ENCODE results near the gene PSMD12. TPM values are rescaled to one million over a fixed set of nuclear protein-coding genes. Genes with fewer than 3 reads are reported as not detected.
"Not testable (repeated sequence)": the region's sequence is repeated elsewhere in the genome, so short reads cannot be mapped to it uniquely, and the experiment has no call there.

Gene PSMD12
- total RNA-seq, 2 donors from 2014 or later, result 20.0 to 31.1 TPM

GRCh38 chr17:67349420-67349819 lies 17.0 kb downstream of the PSMD12 start:
- Histone ChIP-seq H3K27ac (no peak overlapping the region), H3K4me1 (no peaks in the 10 kb centered on the region), H3K9me3 (no peaks in the 10 kb centered on the region), H3K27me3 (no peaks in the 10 kb centered on the region), H3K4me3 (no peak overlapping the region), H3K36me3 (peaks cover 84% of the 10 kb centered on the region)
- no peak for DNase-seq (ENCODE audit: low spot score)
- TF ChIP-seq CTCF (IDR thresholded peaks at IDR 0.05), result no peak

- Histone ChIP-seq H3K4me3 (no peak overlapping the region), H3K36me3 (peaks cover 84% of the 10 kb centered on the region), H3K9me3 (no peaks in the 10 kb centered on the region), H3K27ac (no peak overlapping the region), H3K27me3 (no peaks in the 10 kb centered on the region), H3K4me1 (no peaks in the 10 kb centered on the region)
- no peak for TF ChIP-seq CTCF (IDR thresholded peaks at IDR 0.05)
- DNase-seq (ENCODE audit: low spot score), result no peak
These were observed 18.6 kb downstream of the PSMD12 start for GRCh38 chr17:67347826-67348225.

GRCh38 chr17:67343237-67343636 lies 23.1 kb downstream of the PSMD12 start:
- Histone ChIP-seq H3K9me3 (no peaks in the 10 kb centered on the region), H3K36me3 (peaks cover 87% of the 10 kb centered on the region), H3K27ac (no peak overlapping the region), H3K4me1 (no peaks in the 10 kb centered on the region), H3K4me3 (no peak overlapping the region), H3K27me3 (no peaks in the 10 kb centered on the region)
- no peak for DNase-seq (ENCODE audit: low spot score)
- TF ChIP-seq CTCF (IDR thresholded peaks at IDR 0.05), result no peak

GRCh38 chr17:67338353-67338752 lies 28.0 kb downstream of the PSMD12 start:
- peaks cover 39% of the 10 kb centered on the region for H3K36me3 ChIP-seq
- not testable (repeated sequence) for DNase-seq (ENCODE audit: low spot score); H3K27ac ChIP-seq; H3K27me3 ChIP-seq; H3K4me1 ChIP-seq; H3K9me3 ChIP-seq; H3K4me3 ChIP-seq

- Histone ChIP-seq H3K27me3 (no peaks in the 10 kb centered on the region), H3K9me3 (no peaks in the 10 kb centered on the region), H3K4me3 (no peak overlapping the region), H3K36me3 (peaks cover 24% of the 10 kb centered on the region), H3K27ac (no peak overlapping the region), H3K4me1 (no peaks in the 10 kb centered on the region)
- TF ChIP-seq CTCF (IDR thresholded peaks at IDR 0.05), result no peak
- DNase-seq (ENCODE audit: low spot score), result no peak
These were observed 29.5 kb downstream of the PSMD12 start for GRCh38 chr17:67336859-67337258.

- DNase-seq (ENCODE audit: low spot score), result no peak
- peaks cover 9% of the 10 kb centered on the region for H3K36me3 ChIP-seq
- no peaks in the 10 kb centered on the region for H3K9me3 ChIP-seq
- H3K4me1 ChIP-seq, result no peaks in the 10 kb centered on the region
- H3K27me3 ChIP-seq, result no peaks in the 10 kb centered on the region
- H3K27ac ChIP-seq, result no peak overlapping the region
- H3K4me3 ChIP-seq, result no peak overlapping the region
- TF ChIP-seq CTCF (IDR thresholded peaks at IDR 0.05), result no peak
These were observed 31.0 kb downstream of the PSMD12 start for GRCh38 chr17:67335245-67335835.

- H3K9me3 ChIP-seq, H3K4me1 ChIP-seq: not testable (repeated sequence)
These were observed 34.2 kb downstream of the PSMD12 start for GRCh38 chr17:67332162-67332508.

GRCh38 chr17:67331381-67332161 lies 34.8 kb downstream of the PSMD12 start:
- H3K27ac ChIP-seq, H3K4me3 ChIP-seq, H3K9me3 ChIP-seq, H3K36me3 ChIP-seq, H3K27me3 ChIP-seq, H3K4me1 ChIP-seq: not testable (repeated sequence)
- DNase-seq (ENCODE audit: low spot score), result peak; percentile 34

More at GRCh38 chr17:67332162-67332508, 34.2 kb downstream of the PSMD12 start:
- not testable (repeated sequence) for H3K4me3 ChIP-seq; H3K36me3 ChIP-seq; DNase-seq (ENCODE audit: low spot score); H3K27ac ChIP-seq; H3K27me3 ChIP-seq
